BLaER1 treated with 17β-estradiol and CSF1 and Interleukin-3, amounts not matched to agents 10 nM and 100 nM (cell line): Measurements from ENCODE around the gene ANTKMT.

Source experiments
- H3K27ac ChIP-seq, 11 experiments: shearing (Covaris generic); formaldehyde crosslinking; 2 replicates each; pipeline ENCODE4 v1.8.1; 2022
- H3K27me3 ChIP-seq, 11 experiments: shearing (Covaris generic); formaldehyde crosslinking; 2 replicates each; pipeline ENCODE4 v1.8.1; 2022
- H3K36me3 ChIP-seq, 11 experiments: shearing (Covaris generic); formaldehyde crosslinking; 2 replicates each; pipeline ENCODE4 v1.8.1; 2022
- H3K4me1 ChIP-seq, 10 experiments: shearing (Covaris generic); formaldehyde crosslinking; 2 replicates each; pipeline ENCODE4 v1.8.1; 2022
- H3K4me2 ChIP-seq, 11 experiments: shearing (Covaris generic); formaldehyde crosslinking; 2 replicates each; pipeline ENCODE4 v1.8.1; 2022
- H3K4me3 ChIP-seq, 10 experiments: shearing (Covaris generic); formaldehyde crosslinking; 2 replicates each; pipeline ENCODE4 v1.8.1; 2022
- H3K9ac ChIP-seq, 11 experiments: shearing (Covaris generic); formaldehyde crosslinking; 2 replicates each; pipeline ENCODE4 v1.8.1; 2022
- H3K9me3 ChIP-seq, 11 experiments: shearing (Covaris generic); formaldehyde crosslinking; replicated peaks in 1 of 11; 2 replicates each; pipeline ENCODE4 v1.8.1; 2022
- H4K20me1 ChIP-seq, 11 experiments: shearing (Covaris generic); formaldehyde crosslinking; 2 replicates each; pipeline ENCODE4 v1.8.1; 2022
- Cebpa-rat ChIP-seq, 11 experiments: shearing (Covaris generic); IDR thresholded peaks; 2 replicates each; pipeline ENCODE4 v1.8.1; 2022

ANTKMT gene

DNA sequence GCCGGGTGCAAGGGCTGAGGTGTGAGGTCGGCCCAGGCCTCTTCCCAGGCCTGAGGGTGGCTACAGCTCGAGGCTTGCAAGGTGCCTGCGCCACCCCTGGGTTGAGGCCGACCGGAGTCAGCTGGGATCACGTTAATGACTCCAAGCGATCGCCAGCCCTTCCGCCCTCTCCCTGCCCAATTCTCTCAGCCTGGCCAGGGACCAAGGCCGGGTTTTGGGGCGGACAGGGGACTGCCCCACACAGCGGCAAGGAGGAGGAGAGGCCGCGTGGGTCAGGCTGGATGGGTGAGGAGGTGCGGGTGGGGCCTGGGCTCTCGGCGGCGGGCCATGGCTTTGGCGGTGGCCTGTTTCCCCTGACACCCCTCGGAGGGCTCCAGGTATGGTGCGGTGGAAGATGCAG is 27.6 kb upstream of the ANTKMT start:
- no peak for TF ChIP-seq Cebpa-rat (IDR thresholded peaks at IDR 0.05)
- peaks cover 70 to 77% (median 75%) of the 10 kb centered on the region in 11 experiments for H3K27me3 ChIP-seq
- H3K9me3 ChIP-seq = no peaks in the 10 kb centered on the region
- H4K20me1 ChIP-seq = peaks cover 0 to 31% (median 17%) of the 10 kb centered on the region in 11 experiments; a peak in 13 of 22 replicates
- H3K27ac ChIP-seq = no peak overlapping the region
- H3K4me1 ChIP-seq = peaks cover 37 to 50% (median 47%) of the 10 kb centered on the region in 10 experiments
- peak overlapping the region in 9 of 11 experiments; percentile 81 to 99 (median 95); a peak in 13 of 22 replicates for H3K4me2 ChIP-seq
- no peaks in the 10 kb centered on the region for H3K36me3 ChIP-seq
- H3K9ac ChIP-seq = no peak overlapping the region
- H3K4me3 ChIP-seq = peak overlapping the region in 6 of 10 experiments; percentile 31 to 67 (median 54); a peak in 5 of 20 replicates

DNA sequence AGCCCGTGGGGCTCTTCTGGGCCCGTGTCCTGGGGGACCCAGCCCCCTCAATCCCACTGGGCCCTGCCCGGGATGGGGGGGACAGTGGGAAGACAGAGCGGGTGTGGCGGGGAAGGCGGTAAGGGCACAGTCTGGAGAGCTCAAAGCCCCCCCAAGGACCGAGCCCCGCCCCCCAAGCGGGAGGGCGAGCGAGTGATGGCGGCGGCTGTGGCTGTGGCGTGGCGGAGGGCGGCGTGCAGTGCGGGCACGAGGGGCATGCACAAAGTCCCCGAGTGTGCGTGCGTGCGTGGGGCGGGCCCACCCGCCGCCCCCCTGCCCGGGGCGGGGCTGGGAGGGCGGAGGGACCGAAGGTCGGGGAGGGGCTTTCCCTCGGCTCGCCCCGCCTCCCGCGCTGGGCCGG is 27.2 kb upstream of the ANTKMT start:
- Histone ChIP-seq H3K27ac (no peak overlapping the region), H3K4me2 (peak overlapping the region; percentile 79 to 99 (median 90); a peak in 20 of 22 replicates), H3K4me3 (peak overlapping the region; percentile 14 to 67 (median 50); a peak in 13 of 20 replicates), H3K36me3 (no peaks in the 10 kb centered on the region), H3K27me3 (peaks cover 74 to 81% (median 80%) of the 10 kb centered on the region in 11 experiments), H4K20me1 (peaks cover 0 to 35% (median 17%) of the 10 kb centered on the region in 11 experiments; a peak in 12 of 22 replicates), H3K9ac (no peak overlapping the region), H3K4me1 (peaks cover 33 to 46% (median 43%) of the 10 kb centered on the region in 10 experiments), H3K9me3 (no peaks in the 10 kb centered on the region)
- no peak for TF ChIP-seq Cebpa-rat (IDR thresholded peaks at IDR 0.05)

DNA sequence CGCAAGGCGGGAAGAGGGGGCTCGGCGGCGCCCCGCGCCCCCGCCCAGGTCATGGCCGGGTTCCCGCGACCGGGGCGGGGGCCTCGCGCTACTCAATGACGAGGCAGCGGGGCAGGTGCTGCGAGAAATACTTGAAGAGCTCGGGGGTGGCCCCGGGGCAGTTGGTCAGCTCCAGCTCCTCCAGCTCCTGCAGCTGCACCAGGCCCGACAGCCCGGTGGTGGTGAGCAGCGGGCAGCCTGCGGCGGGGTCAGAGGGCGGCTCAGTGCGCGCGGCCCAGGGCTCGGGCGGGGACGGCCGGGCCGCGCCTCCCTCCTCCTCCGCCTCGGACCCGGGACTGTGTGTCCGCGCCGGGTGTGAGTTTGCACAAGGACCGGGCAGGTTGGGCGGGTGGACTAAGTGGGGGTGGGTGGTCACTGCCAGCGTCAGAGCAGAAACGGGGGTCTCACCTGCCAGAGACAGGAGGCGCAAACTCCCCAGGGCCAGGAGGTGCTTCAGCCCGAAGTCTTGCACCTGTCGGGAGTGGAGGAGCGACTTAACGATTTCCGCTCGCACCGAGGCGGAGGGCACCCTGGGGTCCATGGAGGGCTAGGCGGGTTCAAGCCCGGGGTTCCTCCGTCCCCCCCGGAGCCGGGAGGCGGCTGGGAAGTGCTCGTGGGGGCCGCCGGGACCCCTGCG is 26.6 kb upstream of the ANTKMT start:
- Histone ChIP-seq H3K4me2 (peak overlapping the region; percentile 79 to 99 (median 90)), H3K9ac (peak overlapping the region in 1 of 11 experiments; percentile 29; a peak in 1 of 22 replicates), H3K27ac (no peak overlapping the region)

DNA sequence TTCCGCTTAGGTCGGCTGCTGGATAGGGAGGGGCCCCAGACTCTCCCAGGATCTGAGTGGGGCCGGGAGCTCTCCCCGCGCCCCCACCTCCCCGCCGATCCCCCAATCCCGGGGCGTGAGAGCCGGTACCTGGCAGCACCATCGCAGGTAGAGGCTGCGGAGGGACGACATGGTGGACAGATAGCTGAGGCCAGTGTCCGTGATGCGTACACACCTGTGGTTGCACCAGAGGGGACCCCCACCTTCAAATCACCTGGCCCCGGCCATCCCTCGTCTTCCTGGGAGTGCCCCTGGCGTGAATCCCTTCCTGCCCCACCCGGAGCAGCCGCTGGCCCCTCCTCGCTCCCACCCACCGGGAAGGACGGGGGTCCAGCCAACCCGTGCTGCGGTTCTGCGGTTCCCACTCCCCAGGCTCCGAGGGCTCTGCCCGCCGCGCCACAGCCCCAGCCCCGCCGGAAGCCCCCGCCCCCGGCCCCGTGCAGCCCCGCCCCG is 26.0 kb upstream of the ANTKMT start:
- Histone ChIP-seq H3K27ac (no peak overlapping the region), H3K27me3 (peaks cover 85 to 92% (median 91%) of the 10 kb centered on the region in 11 experiments), H3K4me3 (peak overlapping the region; percentile 29 to 67 (median 52); a peak in 18 of 20 replicates), H3K4me1 (peaks cover 23 to 35% (median 32%) of the 10 kb centered on the region in 10 experiments), H3K36me3 (no peaks in the 10 kb centered on the region), H4K20me1 (peaks cover 0 to 44% (median 18%) of the 10 kb centered on the region in 11 experiments; a peak in 14 of 22 replicates), H3K9ac (peak overlapping the region in 1 of 11 experiments; percentile 29; a peak in 1 of 22 replicates), H3K4me2 (peak overlapping the region; percentile 79 to 99 (median 90)), H3K9me3 (no peaks in the 10 kb centered on the region)
- TF ChIP-seq Cebpa-rat (IDR thresholded peaks at IDR 0.05) = no peak

More for the DNA sequence above, 26.6 kb upstream of the ANTKMT start:
- Histone ChIP-seq H3K9me3 (no peaks in the 10 kb centered on the region), H3K4me1 (peaks cover 27 to 40% (median 38%) of the 10 kb centered on the region in 10 experiments), H3K4me3 (peak overlapping the region; percentile 14 to 67 (median 52); a peak in 17 of 20 replicates), H3K36me3 (no peaks in the 10 kb centered on the region), H4K20me1 (peaks cover 0 to 41% (median 17%) of the 10 kb centered on the region in 11 experiments; a peak in 13 of 22 replicates), H3K27me3 (peaks cover 80 to 86% (median 85%) of the 10 kb centered on the region in 11 experiments)
- no peak for TF ChIP-seq Cebpa-rat (IDR thresholded peaks at IDR 0.05)

DNA sequence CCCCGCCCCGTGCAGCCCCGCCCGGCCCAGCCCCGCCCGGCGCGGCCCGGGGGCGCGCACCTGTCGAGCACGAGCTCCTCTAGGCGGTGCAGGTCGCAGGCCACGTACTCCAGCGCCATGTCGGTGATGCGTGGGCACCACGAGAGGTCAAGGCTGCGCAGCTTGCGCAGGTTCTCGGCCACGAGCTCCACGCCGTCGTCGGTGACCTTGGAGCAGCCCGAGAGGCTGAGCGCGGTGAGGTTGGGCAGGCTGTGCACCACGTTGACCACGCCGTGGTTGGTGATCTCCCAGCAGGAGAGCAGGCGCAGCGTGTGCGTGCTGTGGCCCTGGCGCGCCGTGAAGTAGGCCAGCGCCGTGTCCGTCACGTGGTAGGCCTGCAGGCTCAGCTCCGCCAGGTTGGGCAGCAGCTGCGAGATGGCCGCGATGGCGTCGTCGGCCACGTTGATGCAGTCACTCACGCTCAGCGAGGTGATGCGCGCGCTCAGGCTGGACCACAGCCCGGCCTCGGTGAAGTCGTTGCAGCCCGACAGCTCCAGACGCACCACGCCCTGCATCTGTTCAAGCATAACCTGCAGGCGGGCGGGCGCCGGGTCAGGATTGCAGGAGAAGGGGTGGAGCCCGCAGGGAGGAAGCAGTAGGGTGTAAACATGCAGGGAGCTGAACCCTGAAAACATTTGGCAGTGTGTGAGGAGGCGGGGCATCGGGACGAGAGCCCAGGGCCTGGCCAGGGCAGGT is 25.4 kb upstream of the ANTKMT start:
- Histone ChIP-seq H3K4me2 (peak overlapping the region; percentile 81 to 99 (median 95)), H3K4me3 (peak overlapping the region; percentile 40 to 67 (median 52)), H3K36me3 (no peaks in the 10 kb centered on the region), H3K27me3 (peaks cover 92 to 98% (median 97%) of the 10 kb centered on the region in 11 experiments), H3K9ac (no peak overlapping the region), H3K4me1 (peaks cover 23 to 33% (median 30%) of the 10 kb centered on the region in 10 experiments), H4K20me1 (peaks cover 0 to 50% (median 24%) of the 10 kb centered on the region in 11 experiments; a peak in 14 of 22 replicates), H3K27ac (no peak overlapping the region), H3K9me3 (no peaks in the 10 kb centered on the region)
- TF ChIP-seq Cebpa-rat (IDR thresholded peaks at IDR 0.05) = no peak

DNA sequence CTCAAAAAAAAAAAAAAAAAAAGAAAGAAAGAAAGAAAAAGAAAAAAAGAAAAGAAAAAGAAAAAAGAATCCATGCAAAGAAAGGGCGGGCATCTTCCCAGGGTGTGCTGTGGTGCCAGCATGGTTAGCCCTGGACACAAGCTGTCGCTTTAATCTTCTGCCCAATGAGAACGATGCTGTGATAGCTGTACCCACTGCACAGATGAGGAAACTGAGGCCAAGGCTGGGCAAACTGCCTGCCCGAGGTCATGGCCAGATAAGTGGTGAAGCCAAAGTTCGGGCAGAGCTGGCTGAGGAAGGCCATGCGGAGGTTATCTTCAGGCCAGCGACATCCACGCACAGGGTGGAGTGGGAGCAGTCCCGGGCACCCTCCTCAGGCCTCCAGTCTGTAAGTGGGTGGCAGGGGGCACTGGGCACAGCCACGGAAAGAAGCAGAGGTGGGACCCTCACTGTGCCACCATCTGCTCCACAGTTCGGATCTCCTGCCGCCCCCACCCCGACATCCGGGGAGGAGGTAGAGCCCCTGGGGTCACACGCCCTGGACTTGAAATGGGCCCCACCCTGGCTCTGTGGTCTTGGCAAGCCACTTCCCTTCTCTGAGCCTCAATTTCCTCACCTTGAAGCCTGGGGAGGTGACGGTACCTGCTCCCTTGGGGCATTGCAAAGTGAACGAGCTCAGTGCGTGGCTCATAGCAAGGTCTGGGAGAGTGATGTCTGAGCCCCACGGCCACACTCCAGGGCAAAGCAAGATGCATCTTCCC is 21.9 kb upstream of the ANTKMT start:
- Histone ChIP-seq H3K27me3 (peaks cover 97 to 100% (median 99%) of the 10 kb centered on the region in 11 experiments), H3K9ac (no peak overlapping the region), H3K4me1 (peaks cover 17 to 22% (median 20%) of the 10 kb centered on the region in 10 experiments), H3K27ac (no peak overlapping the region), H4K20me1 (peaks cover 0 to 76% (median 47%) of the 10 kb centered on the region in 11 experiments; a peak in 17 of 22 replicates), H3K9me3 (no peaks in the 10 kb centered on the region), H3K4me2 (no peak overlapping the region), H3K36me3 (no peaks in the 10 kb centered on the region), H3K4me3 (no peak overlapping the region)
- no peak for TF ChIP-seq Cebpa-rat (IDR thresholded peaks at IDR 0.05)

DNA sequence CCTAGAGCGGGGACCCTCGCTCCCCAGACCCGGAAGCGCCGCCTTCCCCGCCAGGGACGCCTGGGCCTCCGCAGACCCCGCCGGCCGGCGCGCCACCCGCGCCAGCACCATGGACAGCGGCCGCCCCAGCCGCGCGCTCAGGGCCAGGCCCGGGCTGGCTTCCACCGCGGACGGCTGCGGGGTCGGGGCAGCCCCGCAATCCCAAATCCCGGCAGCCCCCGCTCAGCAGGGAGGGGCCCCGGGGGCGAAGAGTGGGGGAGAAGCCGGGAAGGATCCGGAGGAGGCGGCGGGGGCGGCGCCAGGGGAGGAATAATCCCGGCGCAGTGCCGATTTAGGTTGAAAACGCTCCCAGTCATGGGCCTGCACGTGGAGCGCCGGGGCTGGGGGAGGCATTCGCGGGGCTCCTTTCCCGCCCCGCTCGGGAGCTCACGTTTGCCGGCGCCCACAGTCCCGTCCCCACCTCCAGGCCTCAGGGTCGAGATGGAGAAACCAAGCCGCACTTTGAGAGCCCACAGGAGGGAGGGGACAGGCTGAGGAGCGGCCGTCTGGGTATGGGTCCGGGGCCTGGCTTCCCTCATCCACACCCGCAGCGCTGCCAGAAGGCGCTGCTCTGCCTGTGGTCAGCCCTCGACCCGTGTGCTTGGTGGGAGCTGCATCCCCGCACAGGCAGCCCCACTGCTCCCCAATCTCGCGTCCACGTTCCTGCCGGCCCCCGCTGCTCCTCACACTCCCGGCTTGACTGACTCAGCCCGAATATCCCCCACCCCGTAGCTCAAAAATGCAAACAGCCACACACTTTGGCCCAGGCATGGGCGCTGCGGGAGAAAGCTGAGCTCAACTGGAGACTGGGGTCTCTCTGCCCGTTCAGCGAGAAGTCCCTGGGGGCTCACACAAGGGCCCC is 20.0 kb upstream of the ANTKMT start:
- TF ChIP-seq Cebpa-rat (IDR thresholded peaks at IDR 0.05) = no peak
- no peak overlapping the region for H3K27ac ChIP-seq
- peaks cover under 1 to 15% (median 7%) of the 10 kb centered on the region in 10 experiments; a peak in 19 of 20 replicates for H3K4me1 ChIP-seq
- no peak overlapping the region for H3K9ac ChIP-seq
- no peak overlapping the region for H3K4me3 ChIP-seq
- H3K27me3 ChIP-seq = peaks cover 97 to 100% (median 100%) of the 10 kb centered on the region in 11 experiments
- H3K36me3 ChIP-seq = no peaks in the 10 kb centered on the region
- peaks cover 0 to 79% (median 49%) of the 10 kb centered on the region in 11 experiments; a peak in 17 of 22 replicates for H4K20me1 ChIP-seq
- H3K9me3 ChIP-seq = no peaks in the 10 kb centered on the region
- H3K4me2 ChIP-seq = no peak overlapping the region
